Hepatocyte (in vitro differentiated cells): Measurements from ENCODE around the gene SLF1. TPM values are rescaled to one million over a fixed set of nuclear protein-coding genes. Genes with fewer than 3 reads are reported as not detected.

Experiments
- DNase-seq: peaks from one replicate; pipeline ENCODE4 v3.0.0-alpha.2; 2016; ENCODE audit warnings: low spot score
- H2AFZ ChIP-seq: fragments of 200-600 bp; sonication (generic); 2 replicates; pipeline ENCODE4 v1.6.0; 2016; ENCODE audit warnings: antibody characterized with exemption, mild to moderate bottlenecking
- H3K27ac ChIP-seq: fragments of 200-600 bp; sonication (generic); 2 replicates; pipeline ENCODE4 v1.5.1; 2016; ENCODE audit warnings: mild to moderate bottlenecking
- H3K27me3 ChIP-seq: fragments of 200-600 bp; sonication (generic); 2 replicates; pipeline ENCODE4 v1.6.1; 2016
- H3K36me3 ChIP-seq: fragments of 200-600 bp; sonication (generic); replicated peaks from 2 replicates; pipeline ENCODE4 v1.5.1; 2016; ENCODE audit warnings: low read depth; ENCODE audit not compliant: insufficient read depth
- H3K4me1 ChIP-seq: fragments of 200-600 bp; sonication (generic); 2 replicates; pipeline ENCODE4 v1.5.1; 2016; ENCODE audit warnings: mild to moderate bottlenecking, moderate library complexity; ENCODE audit not compliant: insufficient read depth
- H3K4me2 ChIP-seq: fragments of 200-600 bp; sonication (generic); 2 replicates; pipeline ENCODE4 v1.6.0; 2016
- H3K4me3 ChIP-seq: fragments of 200-600 bp; sonication (generic); 2 replicates; pipeline ENCODE4 v1.5.1; 2016; ENCODE audit warnings: mild to moderate bottlenecking
- H3K79me2 ChIP-seq: fragments of 200-600 bp; sonication (generic); 2 replicates; pipeline ENCODE4 v1.6.0; 2017; ENCODE audit warnings: mild to moderate bottlenecking
- H3K9me2 ChIP-seq: fragments of 200-600 bp; sonication (generic); replicated peaks from 2 replicates; pipeline ENCODE4 v1.6.0; 2017; ENCODE audit warnings: mild to moderate bottlenecking; ENCODE audit not compliant: insufficient read depth
- H3K9me3 ChIP-seq: fragments of 200-600 bp; sonication (generic); 2 replicates; pipeline ENCODE4 v1.5.1; 2016; ENCODE audit warnings: low read depth, mild to moderate bottlenecking
- H4K20me1 ChIP-seq: fragments of 200-600 bp; sonication (generic); 2 replicates; pipeline ENCODE4 v1.6.0; 2016; ENCODE audit warnings: mild to moderate bottlenecking; ENCODE audit not compliant: insufficient read depth, poor library complexity, severe bottlenecking
- EZH2 ChIP-seq: fragments of 200-600 bp; sonication (generic); IDR thresholded peaks from 2 replicates; pipeline ENCODE4 v1.6.1; 2016; ENCODE audit warnings: antibody characterized with exemption, mild to moderate bottlenecking, borderline replicate concordance
- EZH2phosphoT487 ChIP-seq: fragments of 200-600 bp; sonication (generic); IDR thresholded peaks from one replicate; pipeline ENCODE4 v1.6.1; 2018; ENCODE audit warnings: antibody characterized with exemption, mild to moderate bottlenecking, low read depth, moderate library complexity; ENCODE audit not compliant: unreplicated experiment, severe bottlenecking
- WGBS: methylation state at CpG from one replicate; pipeline ENCODE4 v1.1.6; 2016; ENCODE audit warnings: low lambda C conversion rate; ENCODE audit errors: missing lambda C conversion rate; 5-methylcytosine and 5-hydroxymethylcytosine counted together
- polyA plus RNA-seq: library from polyadenylated mRNA; unstranded; fragments of >200 nt; fragmentation: Nextera tagmentation; extraction: Ambion mirVana; gene quantifications from 2 replicates; pipeline ENCODE4 v1.2.1, GENCODE V29; 2016
- total RNA-seq: library from RNA; depleted of rRNA; stranded (reverse); fragments of >200 nt; gene quantifications from 2 replicates; pipeline ENCODE4 v1.2.3, GENCODE V29; 2014
- TF ChIP-seq, protein P1 (sequence below): fragments of 200-600 bp; sonication (generic); IDR thresholded peaks from 2 replicates; pipeline ENCODE4 v1.5.1; 2016; ENCODE audit warnings: antibody characterized with exemption, mild to moderate bottlenecking; ENCODE audit not compliant: poor library complexity

Gene SLF1
- total and polyA plus RNA-seq, 2 experiments from 2014 or later: 3.3 to 9.0 TPM

DNA sequence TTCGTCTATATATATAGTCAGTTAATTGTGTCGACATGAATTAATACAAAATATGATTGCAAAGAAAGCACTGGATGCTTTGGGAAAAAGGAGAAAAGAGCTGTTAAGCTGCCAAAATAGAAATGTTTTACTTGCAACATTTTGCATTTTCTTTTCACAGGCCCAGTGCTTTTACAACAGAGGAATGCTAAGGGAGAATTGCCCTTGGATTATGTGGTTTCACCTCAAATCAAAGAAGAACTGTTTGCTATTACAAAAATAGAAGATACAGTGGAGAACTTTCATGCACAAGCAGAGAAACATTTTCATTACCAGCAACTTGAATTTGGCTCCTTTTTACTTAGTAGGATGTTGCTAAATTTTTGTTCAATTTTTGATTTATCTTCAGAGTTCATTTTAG lies 76.2 kb downstream of the SLF1 start:
- Histone ChIP-seq H2AFZ (no peak overlapping the region), H3K9me2 (no peaks in the 10 kb centered on the region), H3K4me3 (no peak overlapping the region), H3K4me2 (no peak overlapping the region), H3K27ac (no peak overlapping the region), H4K20me1 (no peaks in the 10 kb centered on the region), H3K79me2 (no peaks in the 10 kb centered on the region), H3K4me1 (no peaks in the 10 kb centered on the region), H3K36me3 (no peaks in the 10 kb centered on the region), H3K27me3 (no peaks in the 10 kb centered on the region), H3K9me3 (no peaks in the 10 kb centered on the region)
- TF ChIP-seq EZH2phosphoT487: no peak
- TF ChIP-seq, protein P1, sequence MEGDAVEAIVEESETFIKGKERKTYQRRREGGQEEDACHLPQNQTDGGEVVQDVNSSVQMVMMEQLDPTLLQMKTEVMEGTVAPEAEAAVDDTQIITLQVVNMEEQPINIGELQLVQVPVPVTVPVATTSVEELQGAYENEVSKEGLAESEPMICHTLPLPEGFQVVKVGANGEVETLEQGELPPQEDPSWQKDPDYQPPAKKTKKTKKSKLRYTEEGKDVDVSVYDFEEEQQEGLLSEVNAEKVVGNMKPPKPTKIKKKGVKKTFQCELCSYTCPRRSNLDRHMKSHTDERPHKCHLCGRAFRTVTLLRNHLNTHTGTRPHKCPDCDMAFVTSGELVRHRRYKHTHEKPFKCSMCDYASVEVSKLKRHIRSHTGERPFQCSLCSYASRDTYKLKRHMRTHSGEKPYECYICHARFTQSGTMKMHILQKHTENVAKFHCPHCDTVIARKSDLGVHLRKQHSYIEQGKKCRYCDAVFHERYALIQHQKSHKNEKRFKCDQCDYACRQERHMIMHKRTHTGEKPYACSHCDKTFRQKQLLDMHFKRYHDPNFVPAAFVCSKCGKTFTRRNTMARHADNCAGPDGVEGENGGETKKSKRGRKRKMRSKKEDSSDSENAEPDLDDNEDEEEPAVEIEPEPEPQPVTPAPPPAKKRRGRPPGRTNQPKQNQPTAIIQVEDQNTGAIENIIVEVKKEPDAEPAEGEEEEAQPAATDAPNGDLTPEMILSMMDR: no peak
- WGBS: 94% methylated on average over 2 of the region's 2 CpGs
- no peak for DNase-seq

DNA sequence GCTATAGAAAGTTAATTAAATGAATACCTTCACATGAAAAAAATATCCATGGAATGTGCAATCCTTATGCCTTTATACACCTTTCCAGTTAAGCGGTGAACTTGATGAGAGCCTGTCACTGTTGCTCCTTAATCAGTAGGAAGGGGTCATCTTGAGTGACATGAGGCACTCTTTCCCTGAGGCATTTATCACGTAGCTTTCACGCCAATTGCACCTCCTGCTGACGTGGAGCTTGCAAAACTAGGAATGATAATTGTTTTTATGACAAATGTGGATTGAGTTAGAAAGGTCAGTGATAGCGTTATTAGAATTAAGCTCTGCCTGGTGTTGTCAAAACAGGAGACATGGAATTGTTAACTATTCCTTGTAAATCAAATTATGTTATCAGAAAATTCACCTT lies 79.7 kb downstream of the SLF1 start:
- DNase-seq: no peak
- no peaks in the 10 kb centered on the region for H3K4me1 ChIP-seq
- H4K20me1 ChIP-seq: no peaks in the 10 kb centered on the region
- H3K4me3 ChIP-seq: no peak overlapping the region
- no peaks in the 10 kb centered on the region for H3K9me2 ChIP-seq
- 79% methylated on average over 5 of the region's 5 CpGs for WGBS
- no peaks in the 10 kb centered on the region for H3K36me3 ChIP-seq
- H3K4me2 ChIP-seq: no peak overlapping the region
- no peaks in the 10 kb centered on the region for H3K9me3 ChIP-seq
- H3K27ac ChIP-seq: no peak overlapping the region
- no peak overlapping the region for H2AFZ ChIP-seq
- H3K27me3 ChIP-seq: no peaks in the 10 kb centered on the region
- TF ChIP-seq EZH2phosphoT487 (no peak), EZH2 (no peak)
- TF ChIP-seq, protein P1: no peak
- H3K79me2 ChIP-seq: no peaks in the 10 kb centered on the region

DNA sequence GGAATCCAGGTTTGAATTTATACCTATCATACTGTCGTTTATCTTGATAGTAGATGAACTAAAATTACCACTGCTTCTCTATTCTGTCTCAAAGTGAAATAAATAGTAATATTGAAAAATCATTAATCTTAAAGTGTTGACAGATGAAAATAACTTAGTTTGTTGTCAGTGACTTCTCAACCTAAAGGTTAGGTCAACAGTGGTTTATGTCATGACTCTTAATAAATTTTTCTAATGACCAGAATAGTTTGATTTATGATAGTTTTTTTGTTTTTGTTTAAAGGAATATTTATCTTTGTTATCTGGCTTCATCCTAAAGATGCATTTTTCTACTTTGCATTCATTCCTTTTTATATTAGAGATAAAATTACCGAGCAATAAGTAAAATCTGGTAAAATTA lies 81.1 kb downstream of the SLF1 start:
- Histone ChIP-seq H3K79me2 (no peaks in the 10 kb centered on the region), H3K9me3 (no peaks in the 10 kb centered on the region), H2AFZ (no peak overlapping the region), H3K4me1 (no peaks in the 10 kb centered on the region), H3K4me2 (no peak overlapping the region), H3K36me3 (no peaks in the 10 kb centered on the region), H3K4me3 (no peak overlapping the region), H3K27me3 (no peaks in the 10 kb centered on the region), H3K9me2 (no peaks in the 10 kb centered on the region), H3K27ac (no peak overlapping the region), H4K20me1 (no peaks in the 10 kb centered on the region)
- DNase-seq: no peak
- WGBS: 92% methylated on average over 2 of the region's 2 CpGs
- TF ChIP-seq EZH2 (no peak), EZH2phosphoT487 (no peak)
- TF ChIP-seq, protein P1: no peak

DNA sequence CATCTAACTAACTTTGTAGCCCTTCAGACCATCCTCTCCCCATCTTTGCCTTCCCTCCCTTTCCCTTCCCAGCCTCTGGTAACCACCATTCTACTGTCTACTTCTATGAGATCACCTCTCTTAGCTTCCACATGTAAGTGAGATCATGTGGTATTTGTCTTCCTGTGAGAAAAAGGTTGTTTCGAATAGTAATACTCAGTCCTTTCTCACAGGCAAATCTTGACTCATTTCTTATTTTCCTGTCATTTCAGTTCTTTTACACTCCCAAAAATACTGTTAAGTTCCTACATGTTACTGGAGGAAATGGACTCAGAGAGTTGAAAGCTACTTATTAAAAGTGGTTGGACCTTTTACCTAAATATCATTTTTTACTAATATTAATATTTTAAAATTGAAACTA lies 82.1 kb downstream of the SLF1 start:
- Histone ChIP-seq H4K20me1 (no peaks in the 10 kb centered on the region), H3K79me2 (no peaks in the 10 kb centered on the region), H3K4me1 (no peaks in the 10 kb centered on the region), H3K9me2 (no peaks in the 10 kb centered on the region), H3K4me3 (no peak overlapping the region), H3K36me3 (no peaks in the 10 kb centered on the region), H3K27me3 (no peaks in the 10 kb centered on the region), H2AFZ (no peak overlapping the region), H3K4me2 (no peak overlapping the region), H3K27ac (no peak overlapping the region), H3K9me3 (no peaks in the 10 kb centered on the region)
- DNase-seq: no peak
- WGBS: 96% methylated on average over 1 of the region's 1 CpG
- TF ChIP-seq, protein P1: no peak
- TF ChIP-seq EZH2phosphoT487 (no peak), EZH2 (no peak)
